HepG2 (cell line): ENCODE results near the gene NINL. TPM values are rescaled to one million over a fixed set of nuclear protein-coding genes. Genes with fewer than 3 reads are reported as not detected.

Experiments
- CHCHD3 ChIP-seq: sonication (generic); formaldehyde crosslinking; IDR thresholded peaks from 2 replicates; pipeline ENCODE4 v1.8.0; 2022; ENCODE audit warnings: mild to moderate bottlenecking, missing genetic modification reagents, moderate library complexity
- DR1 ChIP-seq: sonication (generic); formaldehyde crosslinking; IDR thresholded peaks from 2 replicates; pipeline ENCODE4 v1.8.0; 2021; ENCODE audit warnings: mild to moderate bottlenecking, missing genetic modification reagents, inconsistent platforms
- ELK4 ChIP-seq: sonication (generic); formaldehyde crosslinking; IDR thresholded peaks from 2 replicates; pipeline ENCODE4 v1.9.0; 2021; ENCODE audit warnings: missing genetic modification reagents, borderline replicate concordance
- ESRRA ChIP-seq: sonication (generic); formaldehyde crosslinking; IDR thresholded peaks from 2 replicates; pipeline ENCODE4 v1.5.1; 2020; ENCODE audit warnings: mild to moderate bottlenecking, low read depth, missing genetic modification reagents
- HNRNPK ChIP-seq: fragments of 200-400 bp; formaldehyde crosslinking; IDR thresholded peaks from 2 replicates; pipeline ENCODE4 v1.6.1; 2018; ENCODE audit warnings: low read length, low read depth, moderate library complexity, mild to moderate bottlenecking; ENCODE audit not compliant: poor library complexity, severe bottlenecking
- PRPF4 ChIP-seq: fragments of 200-400 bp; formaldehyde crosslinking; IDR thresholded peaks from 2 replicates; pipeline ENCODE4 v1.6.1; 2016; ENCODE audit warnings: low read length, low read depth; ENCODE audit not compliant: poor library complexity, severe bottlenecking
- RBM22 ChIP-seq: fragments of 200-400 bp; formaldehyde crosslinking; optimal IDR thresholded peaks from 2 replicates; pipeline ENCODE3; 2017; ENCODE audit warnings: mild to moderate bottlenecking, low read length, moderate library complexity
- TBP ChIP-seq: sonication (generic); formaldehyde crosslinking; IDR thresholded peaks from 2 replicates; pipeline ENCODE4 v1.5.0; 2020; ENCODE audit warnings: missing genetic modification reagents
- ZFYVE20 ChIP-seq: sonication (generic); formaldehyde crosslinking; IDR thresholded peaks from 2 replicates; pipeline ENCODE4 v1.8.0; 2023; ENCODE audit warnings: low read depth, mild to moderate bottlenecking, moderate library complexity, missing genetic modification reagents, borderline replicate concordance
- ZGPAT ChIP-seq: IDR thresholded peaks from 2 replicates; pipeline ENCODE4 v1.6.1; 2016; ENCODE audit warnings: mild to moderate bottlenecking
- polyA plus RNA-seq, 8 experiments: library from polyadenylated mRNA; depleted of rRNA in 3 of 8; stranded (reverse) in 7 of 8; unstranded in 1 of 8; fragments of >200 nt; fragmentation: Illumina TruSeq in 4 of 8; extraction: Trizol in 4 of 8; gene quantifications; 2 replicates each; pipeline versions ENCODE4 v1.2.1 to v1.2.3, GENCODE V29; 2011 to 2016; ENCODE audit warnings: low read depth in 4 of 8, missing spikeins in 1 of 8, mixed read lengths in 1 of 8; ENCODE audit not compliant: insufficient read depth in 1 of 8
- total RNA-seq, 5 experiments: library from RNA; depleted of rRNA; stranded (reverse); fragments of >200 nt; fragmentation: Illumina TruSeq; extraction: Trizol; gene quantifications; 2 replicates each; pipeline ENCODE4 v1.2.3, GENCODE V29; 2016; ENCODE audit warnings: low read depth in 1 of 5
- TF ChIP-seq, protein P1 (sequence below): sonication (generic); formaldehyde crosslinking; IDR thresholded peaks from 2 replicates; pipeline ENCODE4 v1.5.1; 2020; ENCODE audit warnings: mild to moderate bottlenecking, missing genetic modification reagents
- TF ChIP-seq, protein P2 (sequence below): IDR thresholded peaks from 2 replicates; pipeline ENCODE4 v1.4.0; 2020; ENCODE audit warnings: mild to moderate bottlenecking, missing genetic modification reagents

The NINL gene
- total and polyA plus RNA-seq, 2 of the 13 experiments (the other 11 are each of a cell fraction or from before 2014, with no cell fraction given), result 32.3 to 34.3 TPM

DNA sequence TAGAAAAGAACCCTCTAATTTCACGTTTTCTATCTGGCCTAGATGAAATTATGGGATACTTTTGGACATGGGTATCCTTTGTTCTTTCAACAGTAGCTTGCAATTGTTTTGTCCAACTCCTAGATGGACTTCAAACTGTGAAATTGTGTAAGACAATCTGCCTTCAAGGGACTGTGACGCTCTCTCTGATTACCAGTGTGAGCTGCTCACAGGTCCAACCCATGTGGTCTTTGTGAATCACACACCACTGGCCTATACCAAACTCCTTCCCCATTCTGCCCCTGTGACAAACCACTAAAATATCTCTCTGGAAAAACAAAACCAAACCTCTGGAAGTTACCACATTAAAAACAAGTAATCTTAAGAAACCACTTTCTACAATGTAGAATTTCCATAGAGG lies 59.5 kb downstream of the NINL start (continued):
- TF ChIP-seq ZFYVE20 (CRISPR knock-in tag), result no peak
- no peak for TF ChIP-seq PRPF4
- TF ChIP-seq, protein P1, sequence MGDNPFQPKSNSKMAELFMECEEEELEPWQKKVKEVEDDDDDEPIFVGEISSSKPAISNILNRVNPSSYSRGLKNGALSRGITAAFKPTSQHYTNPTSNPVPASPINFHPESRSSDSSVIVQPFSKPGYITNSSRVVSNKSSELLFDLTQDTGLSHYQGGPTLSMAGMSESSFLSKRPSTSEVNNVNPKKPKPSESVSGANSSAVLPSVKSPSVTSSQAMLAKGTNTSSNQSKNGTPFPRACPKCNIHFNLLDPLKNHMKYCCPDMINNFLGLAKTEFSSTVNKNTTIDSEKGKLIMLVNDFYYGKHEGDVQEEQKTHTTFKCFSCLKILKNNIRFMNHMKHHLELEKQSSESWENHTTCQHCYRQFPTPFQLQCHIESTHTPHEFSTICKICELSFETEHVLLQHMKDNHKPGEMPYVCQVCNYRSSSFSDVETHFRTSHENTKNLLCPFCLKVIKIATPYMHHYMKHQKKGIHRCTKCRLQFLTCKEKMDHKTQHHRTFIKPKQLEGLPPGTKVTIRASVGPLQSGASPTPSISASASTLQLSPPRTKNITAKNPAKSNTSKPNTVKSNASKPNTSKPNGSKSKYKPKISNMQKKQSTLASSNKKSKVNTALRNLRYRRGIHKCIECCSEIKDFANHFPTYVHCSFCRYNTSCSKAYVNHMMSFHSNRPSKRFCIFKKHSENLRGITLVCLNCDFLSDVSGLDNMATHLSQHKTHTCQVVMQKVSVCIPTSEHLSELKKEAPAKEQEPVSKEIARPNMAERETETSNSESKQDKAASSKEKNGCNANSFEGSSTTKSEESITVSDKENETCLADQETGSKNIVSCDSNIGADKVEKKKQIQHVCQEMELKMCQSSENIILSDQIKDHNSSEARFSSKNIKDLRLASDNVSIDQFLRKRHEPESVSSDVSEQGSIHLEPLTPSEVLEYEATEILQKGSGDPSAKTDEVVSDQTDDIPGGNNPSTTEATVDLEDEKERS (CRISPR knock-in tag), result no peak; the same call in 1 of the 2 replicates
- no peak for TF ChIP-seq CHCHD3 (CRISPR knock-in tag)
- no peak for TF ChIP-seq HNRNPK
- no peak for TF ChIP-seq RBM22
- no peak; the same call in 1 of the 2 replicates for TF ChIP-seq ESRRA
- TF ChIP-seq, protein P2, sequence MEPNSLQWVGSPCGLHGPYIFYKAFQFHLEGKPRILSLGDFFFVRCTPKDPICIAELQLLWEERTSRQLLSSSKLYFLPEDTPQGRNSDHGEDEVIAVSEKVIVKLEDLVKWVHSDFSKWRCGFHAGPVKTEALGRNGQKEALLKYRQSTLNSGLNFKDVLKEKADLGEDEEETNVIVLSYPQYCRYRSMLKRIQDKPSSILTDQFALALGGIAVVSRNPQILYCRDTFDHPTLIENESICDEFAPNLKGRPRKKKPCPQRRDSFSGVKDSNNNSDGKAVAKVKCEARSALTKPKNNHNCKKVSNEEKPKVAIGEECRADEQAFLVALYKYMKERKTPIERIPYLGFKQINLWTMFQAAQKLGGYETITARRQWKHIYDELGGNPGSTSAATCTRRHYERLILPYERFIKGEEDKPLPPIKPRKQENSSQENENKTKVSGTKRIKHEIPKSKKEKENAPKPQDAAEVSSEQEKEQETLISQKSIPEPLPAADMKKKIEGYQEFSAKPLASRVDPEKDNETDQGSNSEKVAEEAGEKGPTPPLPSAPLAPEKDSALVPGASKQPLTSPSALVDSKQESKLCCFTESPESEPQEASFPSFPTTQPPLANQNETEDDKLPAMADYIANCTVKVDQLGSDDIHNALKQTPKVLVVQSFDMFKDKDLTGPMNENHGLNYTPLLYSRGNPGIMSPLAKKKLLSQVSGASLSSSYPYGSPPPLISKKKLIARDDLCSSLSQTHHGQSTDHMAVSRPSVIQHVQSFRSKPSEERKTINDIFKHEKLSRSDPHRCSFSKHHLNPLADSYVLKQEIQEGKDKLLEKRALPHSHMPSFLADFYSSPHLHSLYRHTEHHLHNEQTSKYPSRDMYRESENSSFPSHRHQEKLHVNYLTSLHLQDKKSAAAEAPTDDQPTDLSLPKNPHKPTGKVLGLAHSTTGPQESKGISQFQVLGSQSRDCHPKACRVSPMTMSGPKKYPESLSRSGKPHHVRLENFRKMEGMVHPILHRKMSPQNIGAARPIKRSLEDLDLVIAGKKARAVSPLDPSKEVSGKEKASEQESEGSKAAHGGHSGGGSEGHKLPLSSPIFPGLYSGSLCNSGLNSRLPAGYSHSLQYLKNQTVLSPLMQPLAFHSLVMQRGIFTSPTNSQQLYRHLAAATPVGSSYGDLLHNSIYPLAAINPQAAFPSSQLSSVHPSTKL (CRISPR knock-in tag), result peak; percentile 95
- TF ChIP-seq DR1, result no peak
- no peak for TF ChIP-seq ELK4
- no peak; the same call in 1 of the 2 replicates for TF ChIP-seq ZGPAT (CRISPR knock-in tag)
- no peak for TF ChIP-seq TBP (CRISPR knock-in tag)
